ENCODE measurements around the gene CBLL1. TPM values are rescaled to one million over a fixed set of nuclear protein-coding genes. Genes with fewer than 3 reads are reported as not detected.
A peak's percentile ranks its signal among the peaks of the same experiment; 100 is the strongest.

CBLL1 gene
- total and polyA plus RNA-seq, 2 experiments from 2014 or later, result 31.1 to 67.4 TPM

DNA sequence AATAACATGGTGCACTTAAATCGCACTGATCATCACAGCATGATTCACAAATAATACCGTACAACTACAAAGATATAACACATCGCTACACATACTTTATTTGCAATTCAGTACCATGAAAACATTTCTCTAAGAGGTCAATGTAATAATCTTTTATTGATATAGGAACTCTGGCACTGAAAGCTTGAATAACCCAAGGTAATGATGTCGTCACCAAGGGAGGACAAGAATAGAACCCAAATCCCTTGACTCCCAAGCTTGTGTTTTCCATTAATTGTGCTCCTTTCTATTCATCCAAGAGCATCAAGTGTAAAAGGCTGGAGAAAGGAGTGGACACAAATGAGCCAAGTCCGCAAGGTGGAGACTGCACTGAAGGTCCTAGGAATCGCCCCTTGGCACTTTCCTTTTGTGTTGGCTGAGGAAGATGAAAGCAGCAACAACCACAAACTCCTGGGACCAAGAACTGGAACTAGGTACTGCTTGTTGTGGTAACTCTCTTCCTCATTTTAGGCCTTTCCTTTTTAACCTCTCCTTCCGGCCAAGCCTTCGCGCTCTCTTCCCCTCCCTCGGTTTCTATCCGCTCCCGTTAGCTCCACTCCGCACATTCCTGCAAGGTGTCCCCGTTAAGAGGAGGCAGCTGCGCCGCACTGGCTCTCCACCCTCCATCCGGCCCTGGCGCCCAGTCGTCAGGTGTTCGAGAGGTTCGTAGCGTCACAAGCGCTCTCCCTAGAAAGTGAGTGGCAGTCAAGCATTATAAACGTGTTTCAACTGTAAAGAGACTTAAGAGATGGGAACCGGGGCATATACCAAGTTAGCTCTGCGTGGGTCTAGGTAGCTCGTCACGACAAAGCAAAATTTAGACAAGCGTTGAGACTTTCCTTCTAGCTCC lies 1.0 kb upstream of the CBLL1 start:
- H3K36me3 ChIP-seq (ENCODE audit: insufficient read depth), result no peaks in the 10 kb centered on the region
- peak overlapping the region; percentile 98 for H3K27ac ChIP-seq (ENCODE audit: low read depth)
- H3K27me3 ChIP-seq (ENCODE audit: insufficient read depth), result no peaks in the 10 kb centered on the region
- peaks cover 4% of the 10 kb centered on the region; the same call in 1 of the 2 replicates for H3F3A ChIP-seq (replicated peaks; ENCODE audit: low read depth)
- Mint-ChIP-seq H3K4me1 (peaks cover 17% of the 10 kb centered on the region), H3K9me3 (no peaks in the 10 kb centered on the region), H3K27me3 (ENCODE audit: insufficient read depth, low read depth, poor library complexity) (peaks cover 3% of the 10 kb centered on the region), H3K4me3 (peak overlapping the region; percentile 98), H3K36me3 (ENCODE audit: low read depth) (no peaks in the 10 kb centered on the region; the same call in 2 of the 3 replicates), H3K27ac (peak overlapping the region; percentile 96)
- DNase-seq (ENCODE audit: low spot score) (peak; percentile 91), ATAC-seq (peak; percentile 76)
- H3K4me3 ChIP-seq, result peak overlapping the region; percentile 87
- peaks cover 31% of the 10 kb centered on the region for H3K4me1 ChIP-seq (ENCODE audit: insufficient read depth)
- H3K9me2 ChIP-seq (ENCODE audit: insufficient read depth), result no peaks in the 10 kb centered on the region
- peak overlapping the region; percentile 96 for H3K4me2 ChIP-seq
- H3K79me2 ChIP-seq (replicated peaks; ENCODE audit: insufficient read depth), result peaks cover 39% of the 10 kb centered on the region
- H4K20me1 ChIP-seq (replicated peaks; ENCODE audit: insufficient read depth), result no peaks in the 10 kb centered on the region; the same call in none of the 2 replicates
- TF ChIP-seq NANOG (IDR thresholded peaks at IDR 0.05; ENCODE audit: borderline replicate concordance), result no peak
- no peak for TF ChIP-seq ZNF331 (CRISPR knock-in tag; IDR thresholded peaks at IDR 0.05; ENCODE audit: low read depth)
- TF ChIP-seq, protein P1, sequence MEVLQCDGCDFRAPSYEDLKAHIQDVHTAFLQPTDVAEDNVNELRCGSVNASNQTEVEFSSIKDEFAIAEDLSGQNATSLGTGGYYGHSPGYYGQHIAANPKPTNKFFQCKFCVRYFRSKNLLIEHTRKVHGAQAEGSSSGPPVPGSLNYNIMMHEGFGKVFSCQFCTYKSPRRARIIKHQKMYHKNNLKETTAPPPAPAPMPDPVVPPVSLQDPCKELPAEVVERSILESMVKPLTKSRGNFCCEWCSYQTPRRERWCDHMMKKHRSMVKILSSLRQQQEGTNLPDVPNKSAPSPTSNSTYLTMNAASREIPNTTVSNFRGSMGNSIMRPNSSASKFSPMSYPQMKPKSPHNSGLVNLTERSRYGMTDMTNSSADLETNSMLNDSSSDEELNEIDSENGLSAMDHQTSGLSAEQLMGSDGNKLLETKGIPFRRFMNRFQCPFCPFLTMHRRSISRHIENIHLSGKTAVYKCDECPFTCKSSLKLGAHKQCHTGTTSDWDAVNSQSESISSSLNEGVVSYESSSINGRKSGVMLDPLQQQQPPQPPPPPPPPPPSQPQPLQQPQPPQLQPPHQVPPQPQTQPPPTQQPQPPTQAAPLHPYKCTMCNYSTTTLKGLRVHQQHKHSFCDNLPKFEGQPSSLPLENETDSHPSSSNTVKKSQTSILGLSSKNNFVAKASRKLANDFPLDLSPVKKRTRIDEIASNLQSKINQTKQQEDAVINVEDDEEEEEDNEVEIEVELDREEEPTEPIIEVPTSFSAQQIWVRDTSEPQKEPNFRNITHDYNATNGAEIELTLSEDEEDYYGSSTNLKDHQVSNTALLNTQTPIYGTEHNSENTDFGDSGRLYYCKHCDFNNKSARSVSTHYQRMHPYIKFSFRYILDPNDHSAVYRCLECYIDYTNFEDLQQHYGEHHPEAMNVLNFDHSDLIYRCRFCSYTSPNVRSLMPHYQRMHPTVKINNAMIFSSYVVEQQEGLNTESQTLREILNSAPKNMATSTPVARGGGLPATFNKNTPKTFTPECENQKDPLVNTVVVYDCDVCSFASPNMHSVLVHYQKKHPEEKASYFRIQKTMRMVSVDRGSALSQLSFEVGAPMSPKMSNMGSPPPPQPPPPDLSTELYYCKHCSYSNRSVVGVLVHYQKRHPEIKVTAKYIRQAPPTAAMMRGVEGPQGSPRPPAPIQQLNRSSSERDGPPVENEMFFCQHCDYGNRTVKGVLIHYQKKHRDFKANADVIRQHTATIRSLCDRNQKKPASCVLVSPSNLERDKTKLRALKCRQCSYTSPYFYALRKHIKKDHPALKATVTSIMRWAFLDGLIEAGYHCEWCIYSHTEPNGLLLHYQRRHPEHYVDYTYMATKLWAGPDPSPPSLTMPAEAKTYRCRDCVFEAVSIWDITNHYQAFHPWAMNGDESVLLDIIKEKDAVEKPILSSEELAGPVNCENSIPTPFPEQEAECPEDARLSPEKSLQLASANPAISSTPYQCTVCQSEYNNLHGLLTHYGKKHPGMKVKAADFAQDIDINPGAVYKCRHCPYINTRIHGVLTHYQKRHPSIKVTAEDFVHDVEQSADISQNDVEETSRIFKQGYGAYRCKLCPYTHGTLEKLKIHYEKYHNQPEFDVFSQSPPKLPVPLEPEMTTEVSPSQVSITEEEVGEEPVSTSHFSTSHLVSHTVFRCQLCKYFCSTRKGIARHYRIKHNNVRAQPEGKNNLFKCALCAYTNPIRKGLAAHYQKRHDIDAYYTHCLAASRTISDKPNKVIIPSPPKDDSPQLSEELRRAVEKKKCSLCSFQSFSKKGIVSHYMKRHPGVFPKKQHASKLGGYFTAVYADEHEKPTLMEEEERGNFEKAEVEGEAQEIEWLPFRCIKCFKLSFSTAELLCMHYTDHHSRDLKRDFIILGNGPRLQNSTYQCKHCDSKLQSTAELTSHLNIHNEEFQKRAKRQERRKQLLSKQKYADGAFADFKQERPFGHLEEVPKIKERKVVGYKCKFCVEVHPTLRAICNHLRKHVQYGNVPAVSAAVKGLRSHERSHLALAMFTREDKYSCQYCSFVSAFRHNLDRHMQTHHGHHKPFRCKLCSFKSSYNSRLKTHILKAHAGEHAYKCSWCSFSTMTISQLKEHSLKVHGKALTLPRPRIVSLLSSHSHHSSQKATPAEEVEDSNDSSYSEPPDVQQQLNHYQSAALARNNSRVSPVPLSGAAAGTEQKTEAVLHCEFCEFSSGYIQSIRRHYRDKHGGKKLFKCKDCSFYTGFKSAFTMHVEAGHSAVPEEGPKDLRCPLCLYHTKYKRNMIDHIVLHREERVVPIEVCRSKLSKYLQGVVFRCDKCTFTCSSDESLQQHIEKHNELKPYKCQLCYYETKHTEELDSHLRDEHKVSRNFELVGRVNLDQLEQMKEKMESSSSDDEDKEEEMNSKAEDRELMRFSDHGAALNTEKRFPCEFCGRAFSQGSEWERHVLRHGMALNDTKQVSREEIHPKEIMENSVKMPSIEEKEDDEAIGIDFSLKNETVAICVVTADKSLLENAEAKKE (CRISPR knock-in tag; IDR thresholded peaks at IDR 0.05), result no peak
- TF ChIP-seq, protein P2, sequence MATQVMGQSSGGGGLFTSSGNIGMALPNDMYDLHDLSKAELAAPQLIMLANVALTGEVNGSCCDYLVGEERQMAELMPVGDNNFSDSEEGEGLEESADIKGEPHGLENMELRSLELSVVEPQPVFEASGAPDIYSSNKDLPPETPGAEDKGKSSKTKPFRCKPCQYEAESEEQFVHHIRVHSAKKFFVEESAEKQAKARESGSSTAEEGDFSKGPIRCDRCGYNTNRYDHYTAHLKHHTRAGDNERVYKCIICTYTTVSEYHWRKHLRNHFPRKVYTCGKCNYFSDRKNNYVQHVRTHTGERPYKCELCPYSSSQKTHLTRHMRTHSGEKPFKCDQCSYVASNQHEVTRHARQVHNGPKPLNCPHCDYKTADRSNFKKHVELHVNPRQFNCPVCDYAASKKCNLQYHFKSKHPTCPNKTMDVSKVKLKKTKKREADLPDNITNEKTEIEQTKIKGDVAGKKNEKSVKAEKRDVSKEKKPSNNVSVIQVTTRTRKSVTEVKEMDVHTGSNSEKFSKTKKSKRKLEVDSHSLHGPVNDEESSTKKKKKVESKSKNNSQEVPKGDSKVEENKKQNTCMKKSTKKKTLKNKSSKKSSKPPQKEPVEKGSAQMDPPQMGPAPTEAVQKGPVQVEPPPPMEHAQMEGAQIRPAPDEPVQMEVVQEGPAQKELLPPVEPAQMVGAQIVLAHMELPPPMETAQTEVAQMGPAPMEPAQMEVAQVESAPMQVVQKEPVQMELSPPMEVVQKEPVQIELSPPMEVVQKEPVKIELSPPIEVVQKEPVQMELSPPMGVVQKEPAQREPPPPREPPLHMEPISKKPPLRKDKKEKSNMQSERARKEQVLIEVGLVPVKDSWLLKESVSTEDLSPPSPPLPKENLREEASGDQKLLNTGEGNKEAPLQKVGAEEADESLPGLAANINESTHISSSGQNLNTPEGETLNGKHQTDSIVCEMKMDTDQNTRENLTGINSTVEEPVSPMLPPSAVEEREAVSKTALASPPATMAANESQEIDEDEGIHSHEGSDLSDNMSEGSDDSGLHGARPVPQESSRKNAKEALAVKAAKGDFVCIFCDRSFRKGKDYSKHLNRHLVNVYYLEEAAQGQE (IDR thresholded peaks at IDR 0.05; ENCODE audit: unreplicated experiment), result no peak
- TF ChIP-seq POLR2AphosphoS5 (IDR thresholded peaks at IDR 0.05; ENCODE audit: low read depth), result peak; percentile 45; the same call in 1 of the 2 replicates
- TF ChIP-seq, protein P3, sequence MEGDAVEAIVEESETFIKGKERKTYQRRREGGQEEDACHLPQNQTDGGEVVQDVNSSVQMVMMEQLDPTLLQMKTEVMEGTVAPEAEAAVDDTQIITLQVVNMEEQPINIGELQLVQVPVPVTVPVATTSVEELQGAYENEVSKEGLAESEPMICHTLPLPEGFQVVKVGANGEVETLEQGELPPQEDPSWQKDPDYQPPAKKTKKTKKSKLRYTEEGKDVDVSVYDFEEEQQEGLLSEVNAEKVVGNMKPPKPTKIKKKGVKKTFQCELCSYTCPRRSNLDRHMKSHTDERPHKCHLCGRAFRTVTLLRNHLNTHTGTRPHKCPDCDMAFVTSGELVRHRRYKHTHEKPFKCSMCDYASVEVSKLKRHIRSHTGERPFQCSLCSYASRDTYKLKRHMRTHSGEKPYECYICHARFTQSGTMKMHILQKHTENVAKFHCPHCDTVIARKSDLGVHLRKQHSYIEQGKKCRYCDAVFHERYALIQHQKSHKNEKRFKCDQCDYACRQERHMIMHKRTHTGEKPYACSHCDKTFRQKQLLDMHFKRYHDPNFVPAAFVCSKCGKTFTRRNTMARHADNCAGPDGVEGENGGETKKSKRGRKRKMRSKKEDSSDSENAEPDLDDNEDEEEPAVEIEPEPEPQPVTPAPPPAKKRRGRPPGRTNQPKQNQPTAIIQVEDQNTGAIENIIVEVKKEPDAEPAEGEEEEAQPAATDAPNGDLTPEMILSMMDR (conservative IDR thresholded peaks at IDR 0.05; ENCODE audit: low read depth in 2 of 2), result 0 out of 4 replicates have a peak, but pooled peaks of 1 of the 2 experiments have one; percentile 6
- TF ChIP-seq JUNB (IDR thresholded peaks at IDR 0.05; ENCODE audit: unreplicated experiment), result no peak
- no peak for TF ChIP-seq STAT1 (IDR thresholded peaks at IDR 0.05; ENCODE audit: unreplicated experiment)
- TF ChIP-seq, protein P4, sequence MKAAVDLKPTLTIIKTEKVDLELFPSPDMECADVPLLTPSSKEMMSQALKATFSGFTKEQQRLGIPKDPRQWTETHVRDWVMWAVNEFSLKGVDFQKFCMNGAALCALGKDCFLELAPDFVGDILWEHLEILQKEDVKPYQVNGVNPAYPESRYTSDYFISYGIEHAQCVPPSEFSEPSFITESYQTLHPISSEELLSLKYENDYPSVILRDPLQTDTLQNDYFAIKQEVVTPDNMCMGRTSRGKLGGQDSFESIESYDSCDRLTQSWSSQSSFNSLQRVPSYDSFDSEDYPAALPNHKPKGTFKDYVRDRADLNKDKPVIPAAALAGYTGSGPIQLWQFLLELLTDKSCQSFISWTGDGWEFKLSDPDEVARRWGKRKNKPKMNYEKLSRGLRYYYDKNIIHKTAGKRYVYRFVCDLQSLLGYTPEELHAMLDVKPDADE (IDR thresholded peaks at IDR 0.05), result no peak
- no peak for TF ChIP-seq EZH2 (IDR thresholded peaks at IDR 0.05; ENCODE audit: low read depth, unreplicated experiment)
- no peak for TF ChIP-seq CREB1 (CRISPR knock-in tag; IDR thresholded peaks at IDR 0.05; ENCODE audit: low read depth)
- no peak for TF ChIP-seq ZNF114 (CRISPR knock-in tag; IDR thresholded peaks at IDR 0.05)
- no peak for TF ChIP-seq EZH2phosphoT487 (IDR thresholded peaks at IDR 0.05; ENCODE audit: unreplicated experiment)
- H2AFZ ChIP-seq, result peak overlapping the region; percentile 92

Data from GM23338 (cell line).